ENCODE measurements around the gene PCDHGA10.

DNA sequence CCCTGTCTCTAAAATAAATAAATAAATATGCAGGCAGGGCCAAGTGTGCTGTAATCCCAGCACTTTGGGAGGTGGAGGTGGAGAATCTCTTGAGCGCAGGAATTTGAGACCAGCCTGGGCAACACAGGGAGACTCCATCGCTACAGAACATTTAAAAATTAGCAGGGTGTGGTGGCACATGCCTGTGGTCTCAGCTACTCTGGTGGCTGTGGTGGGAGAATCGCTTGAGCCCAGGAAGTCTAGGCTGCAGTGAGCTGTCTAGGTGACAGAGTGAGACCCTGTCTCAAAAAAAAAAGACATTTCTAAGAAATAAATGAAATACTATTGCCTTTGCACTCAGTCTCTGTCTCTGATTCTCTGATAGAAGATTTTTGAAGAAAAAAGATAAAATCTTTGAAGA, 1.2 kb upstream of the PCDHGA10 start:
- TF ChIP-seq, protein P1, sequence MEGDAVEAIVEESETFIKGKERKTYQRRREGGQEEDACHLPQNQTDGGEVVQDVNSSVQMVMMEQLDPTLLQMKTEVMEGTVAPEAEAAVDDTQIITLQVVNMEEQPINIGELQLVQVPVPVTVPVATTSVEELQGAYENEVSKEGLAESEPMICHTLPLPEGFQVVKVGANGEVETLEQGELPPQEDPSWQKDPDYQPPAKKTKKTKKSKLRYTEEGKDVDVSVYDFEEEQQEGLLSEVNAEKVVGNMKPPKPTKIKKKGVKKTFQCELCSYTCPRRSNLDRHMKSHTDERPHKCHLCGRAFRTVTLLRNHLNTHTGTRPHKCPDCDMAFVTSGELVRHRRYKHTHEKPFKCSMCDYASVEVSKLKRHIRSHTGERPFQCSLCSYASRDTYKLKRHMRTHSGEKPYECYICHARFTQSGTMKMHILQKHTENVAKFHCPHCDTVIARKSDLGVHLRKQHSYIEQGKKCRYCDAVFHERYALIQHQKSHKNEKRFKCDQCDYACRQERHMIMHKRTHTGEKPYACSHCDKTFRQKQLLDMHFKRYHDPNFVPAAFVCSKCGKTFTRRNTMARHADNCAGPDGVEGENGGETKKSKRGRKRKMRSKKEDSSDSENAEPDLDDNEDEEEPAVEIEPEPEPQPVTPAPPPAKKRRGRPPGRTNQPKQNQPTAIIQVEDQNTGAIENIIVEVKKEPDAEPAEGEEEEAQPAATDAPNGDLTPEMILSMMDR (IDR thresholded peaks at IDR 0.05): no peak
- no peak for TF ChIP-seq POLR2A (IDR thresholded peaks at IDR 0.05)
